PFSK-1 (cell line): ENCODE data around the gene BLCAP.

Experiments used
- FOXP2 ChIP-seq: optimal IDR thresholded peaks from 2 replicates; pipeline ENCODE3; 2011; ENCODE audit warnings: borderline replicate concordance, control low read depth, inconsistent platforms; ENCODE audit not compliant: insufficient read depth; ENCODE audit errors: extremely low read length, extremely low read depth
- POLR2AphosphoS5 ChIP-seq: IDR thresholded peaks from 2 replicates; pipeline ENCODE4 v1.6.1; 2012; ENCODE audit warnings: low read depth, mild to moderate bottlenecking, control low read depth, low read length, moderate library complexity
- SIN3A ChIP-seq: IDR thresholded peaks from 2 replicates; pipeline ENCODE4 v1.6.1; 2012; ENCODE audit warnings: mild to moderate bottlenecking, low read length, moderate library complexity, borderline replicate concordance; ENCODE audit not compliant: insufficient read depth
- TAF1 ChIP-seq: IDR thresholded peaks from 2 replicates; pipeline ENCODE4 v1.6.1; 2012; ENCODE audit warnings: low read length, control low read depth, borderline replicate concordance; ENCODE audit not compliant: insufficient read depth
- TF ChIP-seq, protein P1 (sequence below), 2 experiments: IDR thresholded peaks; 2 replicates each; pipeline versions ENCODE4 v1.6.1 to v1.8.0; 2011 to 2012; ENCODE audit warnings: low read depth in 2 of 2, low read length in 2 of 2, control low read depth in 1 of 2, inconsistent platforms in 1 of 2, mild to moderate bottlenecking in 1 of 2, moderate library complexity in 1 of 2; ENCODE audit not compliant: insufficient read depth in 1 of 2

Gene BLCAP

DNA sequence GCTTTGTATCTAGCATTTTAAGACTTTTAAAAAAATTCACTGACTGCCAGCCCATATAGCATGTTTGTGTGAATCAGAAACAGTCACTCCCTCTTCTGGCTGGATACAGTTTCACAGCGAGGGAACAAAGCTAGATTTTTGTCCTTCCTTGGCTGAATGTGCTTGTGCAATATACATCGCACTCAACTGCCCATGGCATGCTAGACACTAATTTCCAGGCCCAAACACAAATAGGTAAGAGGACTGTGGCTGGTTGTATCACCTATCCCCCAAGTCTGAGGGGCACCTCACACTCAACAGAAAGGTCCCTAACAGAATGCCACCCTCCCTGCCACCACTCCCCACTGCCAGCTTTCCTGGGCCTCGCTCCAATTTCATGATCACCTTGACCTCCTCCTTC is 16.2 kb upstream of the BLCAP start:
- TF ChIP-seq TAF1 (no peak), SIN3A (no peak), POLR2AphosphoS5 (no peak), FOXP2 (no peak)
- TF ChIP-seq, protein P1, sequence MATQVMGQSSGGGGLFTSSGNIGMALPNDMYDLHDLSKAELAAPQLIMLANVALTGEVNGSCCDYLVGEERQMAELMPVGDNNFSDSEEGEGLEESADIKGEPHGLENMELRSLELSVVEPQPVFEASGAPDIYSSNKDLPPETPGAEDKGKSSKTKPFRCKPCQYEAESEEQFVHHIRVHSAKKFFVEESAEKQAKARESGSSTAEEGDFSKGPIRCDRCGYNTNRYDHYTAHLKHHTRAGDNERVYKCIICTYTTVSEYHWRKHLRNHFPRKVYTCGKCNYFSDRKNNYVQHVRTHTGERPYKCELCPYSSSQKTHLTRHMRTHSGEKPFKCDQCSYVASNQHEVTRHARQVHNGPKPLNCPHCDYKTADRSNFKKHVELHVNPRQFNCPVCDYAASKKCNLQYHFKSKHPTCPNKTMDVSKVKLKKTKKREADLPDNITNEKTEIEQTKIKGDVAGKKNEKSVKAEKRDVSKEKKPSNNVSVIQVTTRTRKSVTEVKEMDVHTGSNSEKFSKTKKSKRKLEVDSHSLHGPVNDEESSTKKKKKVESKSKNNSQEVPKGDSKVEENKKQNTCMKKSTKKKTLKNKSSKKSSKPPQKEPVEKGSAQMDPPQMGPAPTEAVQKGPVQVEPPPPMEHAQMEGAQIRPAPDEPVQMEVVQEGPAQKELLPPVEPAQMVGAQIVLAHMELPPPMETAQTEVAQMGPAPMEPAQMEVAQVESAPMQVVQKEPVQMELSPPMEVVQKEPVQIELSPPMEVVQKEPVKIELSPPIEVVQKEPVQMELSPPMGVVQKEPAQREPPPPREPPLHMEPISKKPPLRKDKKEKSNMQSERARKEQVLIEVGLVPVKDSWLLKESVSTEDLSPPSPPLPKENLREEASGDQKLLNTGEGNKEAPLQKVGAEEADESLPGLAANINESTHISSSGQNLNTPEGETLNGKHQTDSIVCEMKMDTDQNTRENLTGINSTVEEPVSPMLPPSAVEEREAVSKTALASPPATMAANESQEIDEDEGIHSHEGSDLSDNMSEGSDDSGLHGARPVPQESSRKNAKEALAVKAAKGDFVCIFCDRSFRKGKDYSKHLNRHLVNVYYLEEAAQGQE (IDR thresholded peaks at IDR 0.05; ENCODE audit: insufficient read depth in 1 of 2, low read depth in 2 of 2, low read length in 2 of 2), result no peak

DNA sequence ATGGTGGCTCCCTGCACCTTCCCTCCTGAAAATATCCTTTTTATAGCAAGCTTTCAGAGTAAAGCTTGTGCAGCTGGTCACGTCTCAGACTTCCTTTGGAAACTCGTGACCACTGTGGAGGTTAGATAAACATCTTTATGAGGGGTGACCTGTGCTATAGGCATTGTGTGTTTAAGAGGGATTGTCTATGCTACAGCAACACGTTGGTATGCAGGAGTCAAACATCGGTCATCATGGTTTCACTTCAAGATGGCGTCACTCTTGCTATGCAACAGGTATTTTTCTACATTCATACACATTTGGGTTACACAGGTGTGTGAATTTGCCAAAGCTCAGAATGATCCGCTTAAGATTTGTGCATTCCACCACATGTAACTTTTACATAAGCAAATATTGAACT is 14.6 kb upstream of the BLCAP start:
- TF ChIP-seq POLR2AphosphoS5 (no peak), SIN3A (no peak), TAF1 (no peak), FOXP2 (no peak)
- TF ChIP-seq, protein P1 (IDR thresholded peaks at IDR 0.05; ENCODE audit: insufficient read depth in 1 of 2, low read depth in 2 of 2, low read length in 2 of 2), result no peak

DNA sequence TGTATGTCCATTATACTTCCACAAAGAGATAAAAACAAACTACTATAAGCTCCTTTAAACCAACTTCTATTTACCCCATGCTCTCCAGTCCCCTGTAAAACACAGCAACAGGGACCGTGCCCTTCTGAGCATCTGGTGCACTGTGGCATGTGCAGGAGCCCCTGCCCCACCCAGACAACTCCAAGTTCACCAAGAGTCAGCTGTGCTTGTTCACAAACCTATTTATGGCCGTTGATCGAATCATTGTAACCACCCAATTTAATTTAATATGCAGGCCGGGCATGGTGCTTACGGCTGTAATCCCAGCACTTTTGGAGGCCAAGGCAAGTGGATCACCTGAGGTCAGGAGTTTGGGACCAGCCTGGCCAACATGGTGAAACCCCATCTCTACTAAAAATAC is 13.7 kb upstream of the BLCAP start:
- TF ChIP-seq SIN3A (no peak), POLR2AphosphoS5 (no peak), FOXP2 (no peak)
- TF ChIP-seq, protein P1 (IDR thresholded peaks at IDR 0.05; ENCODE audit: insufficient read depth in 1 of 2, low read depth in 2 of 2, low read length in 2 of 2), result no peak

DNA sequence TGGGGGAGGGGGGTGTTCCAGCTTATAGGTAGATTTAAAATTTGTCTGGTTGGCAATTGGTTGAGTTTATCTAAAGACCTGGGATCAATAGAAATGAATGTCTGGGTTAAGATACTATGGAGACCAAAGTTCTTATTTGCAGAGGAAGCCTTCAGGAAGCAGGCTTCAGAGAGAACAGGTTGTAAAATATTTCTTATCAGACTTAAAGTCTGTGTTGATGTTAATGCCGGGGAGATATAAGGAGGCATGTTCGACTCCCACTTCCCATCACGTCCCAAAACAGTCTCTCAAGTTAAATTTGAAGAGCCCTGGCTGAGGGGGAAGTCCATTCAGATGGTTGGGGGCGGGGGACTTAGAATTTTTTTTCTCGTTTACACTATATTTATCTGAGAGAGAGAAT is 12.3 kb upstream of the BLCAP start:
- TF ChIP-seq SIN3A (no peak), FOXP2 (no peak), TAF1 (no peak), POLR2AphosphoS5 (no peak)
- TF ChIP-seq, protein P1 (IDR thresholded peaks at IDR 0.05; ENCODE audit: insufficient read depth in 1 of 2, low read depth in 2 of 2, low read length in 2 of 2), result no peak

DNA sequence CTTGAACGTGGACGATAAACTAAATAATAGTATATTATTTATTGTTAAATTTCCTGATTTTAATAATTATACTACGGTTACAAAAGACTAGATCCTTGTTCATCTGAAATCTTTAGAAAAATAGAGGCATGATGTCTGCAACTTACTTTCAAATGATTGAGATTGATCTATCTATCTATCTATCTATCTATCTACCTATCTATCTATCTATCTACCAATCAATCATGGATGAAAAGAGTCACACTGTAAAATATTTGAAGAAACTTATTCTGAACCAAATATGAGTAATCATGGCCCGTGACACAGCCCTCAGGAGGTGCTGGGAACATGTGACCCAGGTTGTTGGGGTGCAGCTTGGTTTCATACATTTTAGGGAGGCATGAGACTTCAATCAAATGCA is 11.7 kb upstream of the BLCAP start:
- no peak for TF ChIP-seq SIN3A
- no peak for TF ChIP-seq POLR2AphosphoS5
- TF ChIP-seq FOXP2, result no peak
- TF ChIP-seq, protein P1 (IDR thresholded peaks at IDR 0.05; ENCODE audit: insufficient read depth in 1 of 2, low read depth in 2 of 2, low read length in 2 of 2), result no peak
- no peak for TF ChIP-seq TAF1
